HG03521 (cell line): Measurements from ENCODE around the gene BIN2.
"Not testable (repeated sequence)": the region's sequence is repeated elsewhere in the genome, so short reads cannot be mapped to it uniquely, and the experiment has no call there.

Experiments
- ATAC-seq: cut with Tn5 transposase; IDR thresholded peaks from one replicate; pipeline ENCODE4 v1.9.1; 2021; ENCODE audit warnings: mild to moderate bottlenecking, moderate library complexity; ENCODE audit not compliant: unreplicated experiment

BIN2 gene

GRCh38 chr12:51263341-51263740 lies 60.6 kb downstream of the BIN2 start:
- no peak for ATAC-seq

GRCh38 chr12:51262758-51263177 lies 61.2 kb downstream of the BIN2 start:
- ATAC-seq = no peak

GRCh38 chr12:51259600-51259999 lies 64.4 kb downstream of the BIN2 start:
- not testable (repeated sequence) for ATAC-seq

- no peak for ATAC-seq
These were observed 69.4 kb downstream of the BIN2 start for GRCh38 chr12:51254536-51254935.

- ATAC-seq = no peak
These were observed 70.7 kb downstream of the BIN2 start for GRCh38 chr12:51253276-51253675.

- no peak for ATAC-seq
These were observed 76.3 kb downstream of the BIN2 start for GRCh38 chr12:51247523-51248206.

GRCh38 chr12:51246254-51246853 lies 77.6 kb downstream of the BIN2 start:
- ATAC-seq = no peak

GRCh38 chr12:51245476-51246253 lies 78.3 kb downstream of the BIN2 start:
- ATAC-seq = no peak

- ATAC-seq = no peak
These were observed 79.7 kb downstream of the BIN2 start for GRCh38 chr12:51244269-51244668.

GRCh38 chr12:51242876-51243275 lies 81.1 kb downstream of the BIN2 start:
- no peak for ATAC-seq

- ATAC-seq = no peak
These were observed 81.9 kb downstream of the BIN2 start for GRCh38 chr12:51242120-51242519.

GRCh38 chr12:51240971-51241370 lies 83.0 kb downstream of the BIN2 start:
- no peak for ATAC-seq

- ATAC-seq = peak; percentile 90
These were observed 85.3 kb downstream of the BIN2 start, which contains the start of gene DAZAP2 for GRCh38 chr12:51238510-51239334. Gene DAZAP2 (plus strand): TSS chr12:51238826. CDS start chr12:51238908, 82 bp downstream.

GRCh38 chr12:51238037-51238509 lies 85.9 kb downstream of the BIN2 start:
- ATAC-seq = no peak

GRCh38 chr12:51234530-51234929 lies 89.4 kb downstream of the BIN2 start:
- ATAC-seq = no peak

- no peak for ATAC-seq
These were observed 91.3 kb downstream of the BIN2 start for GRCh38 chr12:51232642-51233041.
